Kasumi-1 (cell line): ENCODE results near the gene CD68.
"Not testable (repeated sequence)": the region's sequence is repeated elsewhere in the genome, so short reads cannot be mapped to it uniquely, and the experiment has no call there.

ENCODE experiments used
- DNase-seq, 2 experiments: peaks; one replicate each; lab custom pipeline; 2025; lab: John Stamatoyannopoulos, UW

Gene CD68

DNA sequence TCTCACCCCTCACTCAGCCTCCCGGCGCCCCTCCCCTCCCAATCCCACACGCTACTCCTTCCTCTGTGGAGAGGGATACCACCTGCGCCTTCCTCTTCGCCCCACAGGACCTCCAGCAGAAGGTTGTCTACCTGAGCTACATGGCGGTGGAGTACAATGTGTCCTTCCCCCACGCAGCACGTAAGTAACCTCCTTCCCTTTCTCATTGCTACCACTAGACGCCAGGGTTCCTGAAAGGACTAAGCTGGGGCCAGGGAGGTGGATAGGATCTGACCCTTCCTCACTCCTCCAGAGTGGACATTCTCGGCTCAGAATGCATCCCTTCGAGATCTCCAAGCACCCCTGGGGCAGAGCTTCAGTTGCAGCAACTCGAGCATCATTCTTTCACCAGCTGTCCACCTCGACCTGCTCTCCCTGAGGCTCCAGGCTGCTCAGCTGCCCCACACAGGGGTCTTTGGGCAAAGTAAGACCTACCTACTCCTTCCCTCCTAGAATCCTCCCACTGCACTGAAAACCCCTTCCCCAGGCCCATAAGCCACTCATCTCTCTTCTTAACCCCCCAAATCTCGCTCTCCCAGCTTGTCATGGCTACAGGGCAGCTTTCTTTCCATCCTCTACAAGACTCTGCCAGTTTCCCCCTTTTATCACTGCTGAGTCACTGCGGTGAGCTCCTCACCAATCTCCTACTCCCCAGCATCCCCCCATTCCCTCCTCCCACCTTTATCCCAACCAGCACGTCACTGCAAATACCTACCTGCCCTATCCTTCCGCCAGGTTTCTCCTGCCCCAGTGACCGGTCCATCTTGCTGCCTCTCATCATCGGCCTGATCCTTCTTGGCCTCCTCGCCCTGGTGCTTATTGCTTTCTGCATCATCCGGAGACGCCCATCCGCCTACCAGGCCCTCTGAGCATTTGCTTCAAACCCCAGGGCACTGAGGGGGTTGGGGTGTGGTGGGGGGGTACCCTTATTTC lies 1.5 kb downstream of the CD68 start:
- no peak for DNase-seq

DNA sequence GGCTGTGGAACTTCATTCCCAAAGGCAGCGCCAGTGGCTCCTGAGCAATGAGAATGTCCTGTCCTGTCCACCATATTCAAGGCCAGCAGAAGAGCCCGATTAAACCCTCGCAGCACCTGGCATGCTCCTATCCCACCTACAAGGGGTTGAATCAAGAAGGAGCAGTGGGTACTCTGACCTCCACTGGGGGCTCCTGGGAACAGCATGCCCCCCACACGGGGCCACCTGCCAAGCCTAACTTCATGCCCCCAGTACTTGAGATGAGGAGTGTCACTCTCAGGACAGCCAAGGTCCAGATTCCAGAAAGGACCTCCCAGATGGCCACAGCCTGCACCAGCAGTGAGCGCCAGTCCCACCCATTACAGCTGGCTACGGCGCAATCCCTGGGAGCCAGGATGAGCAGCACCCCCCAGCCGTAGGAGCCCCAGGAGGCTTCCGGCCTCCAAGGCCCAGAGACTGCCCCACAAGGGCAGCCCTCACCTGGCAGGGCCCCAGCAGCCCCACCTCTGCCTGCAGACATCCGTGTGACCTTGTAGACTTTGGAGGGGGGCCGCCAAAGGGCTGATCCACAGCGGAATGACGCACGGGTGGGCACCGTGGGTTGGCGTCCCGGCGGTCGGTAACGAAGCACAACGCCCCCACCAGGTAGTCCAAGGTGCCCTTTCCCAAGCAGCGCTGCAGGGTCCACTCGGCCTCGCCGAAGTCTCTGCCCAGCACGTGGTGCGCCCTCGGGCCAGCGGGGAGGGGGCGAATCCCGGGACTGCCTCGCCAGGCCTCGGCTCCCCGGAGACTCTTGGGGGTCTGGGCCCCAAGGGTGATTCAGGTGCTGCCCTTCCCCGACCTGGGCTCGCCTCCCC lies 3.2 kb downstream of the CD68 start:
- DNase-seq: no peak

DNA sequence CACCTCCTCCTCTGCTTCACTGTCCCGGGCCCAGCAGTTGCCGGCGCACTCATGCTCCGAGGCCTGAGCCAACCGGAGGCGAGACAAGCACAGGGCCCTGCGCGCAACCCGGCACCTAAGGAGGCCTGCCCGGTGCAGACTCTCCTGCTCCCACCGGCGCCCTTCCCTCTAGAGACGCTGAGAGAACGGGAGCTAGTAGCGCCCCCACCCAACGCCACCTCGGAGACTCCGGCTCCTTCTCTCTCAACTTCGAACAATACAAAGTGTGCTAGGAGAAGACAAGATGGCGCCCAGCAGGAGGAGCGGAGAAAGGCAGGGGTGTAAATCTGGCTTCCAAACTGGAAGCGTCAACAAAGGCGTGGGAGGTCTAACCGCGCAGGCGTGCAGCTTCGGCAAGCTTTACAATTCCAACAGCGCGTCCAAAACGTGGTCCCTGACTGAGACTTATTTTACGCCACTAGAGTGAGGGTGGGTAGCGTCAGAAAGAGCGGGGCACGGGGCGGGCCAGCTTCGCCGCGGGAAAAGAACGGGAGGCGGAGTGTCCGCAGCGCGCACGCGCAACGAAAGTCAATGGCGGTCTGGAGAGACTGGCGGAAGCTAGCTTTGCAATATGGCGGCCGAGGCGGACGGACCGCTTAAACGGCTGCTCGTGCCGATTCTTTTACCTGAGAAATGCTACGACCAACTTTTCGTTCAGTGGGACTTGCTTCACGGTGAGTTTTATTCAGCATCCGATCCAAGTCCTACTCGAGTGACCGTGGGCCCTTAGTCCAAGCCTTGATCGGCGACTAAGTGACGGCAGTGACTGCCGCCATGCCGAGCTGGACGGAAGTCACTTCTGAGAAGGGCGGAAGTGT lies 4.0 kb downstream of the CD68 start, which contains the start of gene MPDU1:
TSS of gene MPDU1 (plus strand) at position 600 of the 857 bp plus-strand sequence. CDS start at position 611, 11 bp downstream.
- peak; percentile 80 to 88 for DNase-seq

DNA sequence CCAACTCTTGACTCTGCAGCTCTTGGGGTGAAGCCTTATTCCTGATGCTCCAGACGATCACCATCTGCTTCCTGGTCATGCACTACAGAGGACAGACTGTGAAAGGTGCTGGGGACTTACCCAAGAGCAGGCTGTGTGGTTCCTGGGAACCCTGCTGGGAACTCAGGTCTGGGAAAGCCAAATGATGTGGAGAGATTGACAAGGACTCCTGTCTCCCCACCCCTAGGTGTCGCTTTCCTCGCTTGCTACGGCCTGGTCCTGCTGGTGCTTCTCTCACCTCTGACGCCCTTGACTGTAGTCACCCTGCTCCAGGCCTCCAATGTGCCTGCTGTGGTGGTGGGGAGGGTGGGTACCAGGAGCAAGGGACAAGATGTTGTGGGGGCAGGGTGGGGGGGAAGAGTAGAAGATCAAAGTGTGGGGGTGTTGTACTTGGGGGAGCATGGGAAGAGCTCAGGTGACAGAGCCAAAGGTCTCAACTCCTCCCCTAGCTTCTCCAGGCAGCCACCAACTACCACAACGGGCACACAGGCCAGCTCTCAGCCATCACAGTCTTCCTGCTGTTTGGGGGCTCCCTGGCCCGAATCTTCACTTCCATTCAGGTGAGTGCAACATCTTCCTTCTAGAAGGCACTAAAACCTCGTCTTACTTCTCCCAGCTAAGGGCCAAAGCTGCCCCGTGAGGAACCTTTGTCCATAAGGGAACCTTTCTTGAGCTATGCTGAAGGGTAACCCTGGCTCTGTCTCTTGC lies 7.4 kb downstream of the CD68 start:
- DNase-seq: peak; percentile 57

DNA sequence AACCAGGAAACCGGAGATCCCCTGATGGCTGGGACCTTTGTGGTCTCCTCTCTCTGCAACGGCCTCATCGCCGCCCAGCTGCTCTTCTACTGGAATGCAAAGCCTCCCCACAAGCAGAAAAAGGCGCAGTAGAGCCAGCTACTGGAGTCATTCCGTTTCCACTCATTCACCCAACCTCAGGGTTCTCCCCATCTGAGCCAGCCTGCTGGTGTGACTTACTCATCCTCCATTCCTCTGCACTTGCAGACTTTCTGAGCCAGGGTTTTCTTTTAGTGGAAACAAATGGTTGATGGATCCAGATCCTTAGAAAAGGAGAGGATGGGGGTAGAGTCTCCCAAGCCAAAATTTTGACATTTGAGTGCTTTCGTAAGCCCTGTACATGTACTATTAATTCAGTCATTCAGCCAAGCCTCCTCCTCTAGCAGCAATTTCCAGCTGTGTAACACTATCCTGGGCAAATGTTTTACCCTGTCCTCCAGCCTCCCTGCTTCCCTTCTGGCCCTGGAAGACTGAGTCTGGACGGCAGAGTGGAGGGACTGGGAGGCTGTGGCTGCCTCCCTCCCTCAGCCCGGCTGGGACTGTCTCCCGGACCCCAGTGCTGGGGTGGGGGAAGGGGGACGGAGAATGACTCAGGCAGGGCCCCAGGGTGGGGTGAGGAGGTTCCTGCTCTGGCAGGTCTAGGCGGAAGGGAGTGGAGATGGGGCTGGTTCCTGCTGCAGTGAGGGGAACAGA lies 8.1 kb downstream of the CD68 start:
- peak; percentile 49 to 59 for DNase-seq

DNA sequence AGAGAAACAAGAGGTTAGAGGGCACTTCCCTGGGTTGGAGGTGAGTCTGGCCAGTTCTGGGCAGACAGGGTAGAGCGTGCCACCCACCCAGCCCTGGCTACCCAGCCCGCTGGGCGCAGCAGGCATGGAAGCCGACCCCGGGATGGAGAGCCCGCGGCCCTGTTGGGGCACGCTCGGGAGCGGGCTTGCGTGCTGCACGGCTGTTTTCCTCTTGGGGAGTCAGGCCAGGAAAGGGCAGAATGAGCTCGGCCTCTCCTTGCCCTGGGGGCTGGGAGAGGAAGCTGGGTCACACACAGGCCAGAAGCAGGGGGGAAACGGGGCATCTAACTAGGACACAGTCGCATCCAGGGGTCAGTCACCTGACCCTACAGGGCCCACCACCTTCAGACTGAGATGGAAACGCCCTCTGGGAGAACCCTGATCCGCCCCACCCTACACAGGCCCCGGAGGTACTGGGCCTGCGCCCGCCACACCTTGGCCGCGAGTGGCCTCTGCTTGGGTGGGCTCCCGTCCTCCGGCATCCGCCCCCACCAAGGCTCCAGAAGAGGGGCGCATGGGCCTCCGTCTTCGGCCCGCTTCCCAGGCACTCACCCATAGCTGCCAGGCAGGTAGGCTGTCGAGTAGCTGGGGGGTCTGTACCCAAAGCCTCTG lies 9.2 kb downstream of the CD68 start:
- no peak for DNase-seq

DNA sequence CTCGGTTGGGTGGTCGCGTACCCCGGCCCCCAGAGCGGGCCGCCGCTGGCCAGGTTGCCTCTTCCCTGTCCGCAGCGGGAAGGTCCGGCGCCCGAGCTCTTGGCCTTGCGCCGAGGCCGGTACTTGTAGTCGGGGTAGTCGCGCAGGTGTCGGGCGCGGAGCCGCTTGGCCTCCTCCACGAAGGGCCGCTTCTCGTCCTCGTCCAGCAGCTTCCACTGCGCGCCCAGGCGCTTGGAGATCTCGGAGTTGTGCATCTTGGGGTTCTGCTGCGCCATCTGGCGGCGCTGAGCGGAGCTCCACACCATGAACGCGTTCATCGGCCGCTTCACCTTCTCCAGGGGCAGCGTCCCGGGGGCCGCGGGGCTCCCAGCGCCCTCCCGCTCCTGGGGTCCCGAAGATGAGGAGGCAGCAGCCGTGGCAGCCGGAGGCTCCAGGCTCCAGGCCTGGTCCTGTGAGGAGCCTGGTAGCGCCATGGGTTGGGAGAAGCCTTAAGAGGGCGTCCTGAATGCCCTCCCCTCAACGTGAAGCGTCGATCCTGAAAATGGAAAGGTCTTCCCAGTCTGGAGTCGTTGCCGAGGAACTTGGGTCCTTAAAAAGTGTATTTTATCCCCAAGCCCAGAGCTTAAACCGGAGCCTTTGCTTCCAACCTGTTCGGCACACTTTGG lies 9.9 kb downstream of the CD68 start:
- peak; percentile 44 to 51 for DNase-seq

DNA sequence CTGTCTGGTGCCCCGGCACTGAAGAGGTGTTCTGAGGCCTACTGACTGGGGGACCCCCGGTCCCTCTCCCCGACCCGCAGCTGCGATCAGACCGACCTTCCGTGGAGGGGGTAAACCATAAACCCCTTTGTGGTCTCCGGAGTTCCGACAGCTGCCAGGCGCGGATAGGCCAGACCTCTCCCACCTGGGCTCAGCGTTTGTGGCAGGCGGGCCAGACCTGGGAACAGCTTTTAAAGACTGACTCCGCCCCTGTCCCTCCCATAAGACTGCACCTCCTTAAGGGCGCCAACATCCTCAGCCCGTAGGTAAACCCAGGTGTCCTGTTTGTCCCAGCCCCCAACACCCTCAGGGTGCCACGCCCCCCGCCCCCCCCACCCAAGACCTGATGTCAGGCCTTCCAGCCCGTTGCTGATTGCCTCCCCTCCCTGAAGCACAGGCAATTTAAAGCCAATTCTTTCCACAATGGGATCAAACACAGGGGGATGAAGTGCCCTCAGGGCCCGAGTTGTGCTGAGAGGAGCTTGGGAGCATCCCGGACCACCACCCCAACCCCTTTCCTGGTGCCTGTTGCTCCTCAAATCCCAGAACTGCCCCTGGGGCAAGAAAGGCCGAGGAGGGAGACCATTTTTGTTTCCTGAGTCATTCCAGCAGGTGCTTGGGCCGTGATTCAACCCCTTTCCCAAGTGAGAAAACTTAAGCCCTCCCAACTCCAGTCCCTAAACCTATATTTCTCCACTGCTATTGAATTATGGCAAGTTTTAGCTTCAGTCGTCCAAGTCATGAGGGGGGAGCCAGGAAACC lies 10.7 kb downstream of the CD68 start, which contains the start of gene SOX15:
TSS of gene SOX15 (minus strand) at position 204 of the 801 bp plus-strand sequence. CDS start 418 bp downstream, outside the sequence.
- no peak for DNase-seq

DNA sequence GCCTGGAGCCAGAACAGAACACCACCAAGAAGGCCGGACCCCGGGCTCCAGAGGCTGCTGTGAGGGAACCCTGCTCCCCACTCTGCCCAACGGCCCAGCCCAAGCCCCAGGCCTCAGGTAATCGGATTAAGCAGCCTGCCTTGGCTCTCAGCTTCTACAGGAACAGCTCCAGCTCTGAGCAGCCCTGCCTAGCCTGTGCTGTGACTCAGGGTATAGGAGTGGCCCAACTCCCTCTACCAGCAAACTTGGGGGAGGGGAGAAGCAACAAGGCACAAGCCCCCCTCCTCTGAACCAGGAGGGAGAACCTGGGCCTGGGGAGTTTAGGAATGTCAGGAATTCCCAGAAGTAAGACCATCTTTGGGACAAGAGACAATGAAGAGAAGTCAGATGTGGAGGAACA lies 11.3 kb downstream of the CD68 start:
- DNase-seq: no peak

DNA sequence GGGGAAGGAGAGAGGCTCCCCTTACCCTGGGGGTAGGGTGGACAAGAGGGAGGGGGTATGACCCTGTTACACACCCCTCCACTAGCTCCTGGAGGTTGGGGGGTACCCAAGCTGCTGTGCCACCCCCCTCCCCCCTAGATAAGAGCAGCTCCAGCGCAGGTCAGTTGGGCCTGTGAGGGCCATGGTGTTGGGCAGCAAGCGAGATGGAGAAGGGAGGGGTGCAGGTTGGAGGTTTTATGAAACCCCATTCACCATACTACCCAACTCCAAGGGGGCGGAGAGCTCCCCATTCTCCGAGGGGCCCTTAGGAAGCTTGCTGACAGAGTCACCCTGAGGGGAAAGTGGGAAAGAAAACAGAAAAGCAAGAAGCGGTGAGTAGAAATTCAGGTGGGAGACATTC lies 12.2 kb downstream of the CD68 start:
- DNase-seq: no peak

DNA sequence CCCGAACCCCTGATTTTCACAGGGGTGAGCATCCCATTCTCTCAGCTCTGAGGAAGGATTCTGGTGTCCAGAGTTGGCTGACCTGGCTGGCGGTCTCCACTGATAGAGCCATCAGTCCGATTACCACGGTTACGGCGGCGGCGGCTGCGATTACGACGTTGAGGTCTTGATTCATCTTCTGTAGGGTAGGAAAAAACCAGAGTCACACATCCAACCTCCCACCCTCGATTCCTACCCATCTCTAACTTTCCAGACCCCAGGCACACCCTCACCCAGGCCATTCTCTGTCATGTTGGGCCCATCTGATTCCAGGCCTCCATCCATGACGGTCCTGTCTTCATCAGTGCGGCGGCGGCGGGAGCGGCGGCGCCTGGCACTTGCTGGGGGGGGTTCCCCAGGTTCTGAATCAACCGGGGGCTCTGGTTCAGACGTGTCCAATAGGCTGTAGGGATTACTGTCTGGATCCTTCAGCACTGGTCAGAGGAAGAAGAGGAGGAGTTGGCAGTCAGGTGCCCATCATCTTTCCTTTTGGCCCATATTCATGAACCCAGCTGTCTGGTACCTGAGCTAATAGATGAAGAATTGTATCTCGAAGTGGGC lies 13.1 kb downstream of the CD68 start:
- no peak for DNase-seq

DNA sequence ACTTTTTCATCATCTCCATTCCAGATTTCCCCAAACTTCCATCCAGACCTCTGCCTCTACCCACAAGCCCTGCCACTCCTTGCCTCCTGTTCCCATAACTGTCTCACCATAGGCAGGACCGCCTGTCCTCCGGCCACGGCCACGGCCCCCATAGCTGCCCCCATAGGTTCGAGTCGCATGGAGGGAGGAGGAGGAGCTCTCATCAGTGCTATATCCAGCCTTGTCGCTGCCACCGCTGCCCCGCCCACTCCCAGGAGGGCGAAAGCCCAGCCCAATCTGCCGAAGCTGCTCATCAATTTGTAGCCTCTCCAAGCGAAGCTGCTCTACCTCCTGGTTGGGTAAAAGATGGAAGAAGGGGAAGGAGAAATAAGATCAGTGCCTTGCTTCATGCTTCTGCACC lies 13.9 kb downstream of the CD68 start:
- no peak for DNase-seq

DNA sequence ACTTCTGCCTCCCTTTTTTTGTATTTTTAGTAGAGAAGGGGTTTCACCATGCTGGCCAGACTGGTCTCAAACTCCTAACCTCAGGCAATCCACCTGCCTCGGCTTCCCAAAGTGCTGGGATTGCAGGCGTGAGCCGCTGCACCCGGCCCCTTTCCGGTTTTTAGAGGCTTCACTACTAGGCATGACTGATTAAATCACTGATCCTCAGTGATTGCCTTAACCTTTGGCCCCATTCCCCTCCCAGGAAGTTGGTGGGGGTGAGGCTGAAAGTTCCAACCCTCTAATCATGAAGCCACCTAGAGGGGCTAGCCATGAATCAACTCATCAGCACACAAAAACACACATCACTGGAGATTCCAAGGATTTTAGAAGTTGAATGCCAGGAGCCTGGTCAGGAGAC lies 18.1 kb downstream of the CD68 start:
- DNase-seq: not testable (repeated sequence)

DNA sequence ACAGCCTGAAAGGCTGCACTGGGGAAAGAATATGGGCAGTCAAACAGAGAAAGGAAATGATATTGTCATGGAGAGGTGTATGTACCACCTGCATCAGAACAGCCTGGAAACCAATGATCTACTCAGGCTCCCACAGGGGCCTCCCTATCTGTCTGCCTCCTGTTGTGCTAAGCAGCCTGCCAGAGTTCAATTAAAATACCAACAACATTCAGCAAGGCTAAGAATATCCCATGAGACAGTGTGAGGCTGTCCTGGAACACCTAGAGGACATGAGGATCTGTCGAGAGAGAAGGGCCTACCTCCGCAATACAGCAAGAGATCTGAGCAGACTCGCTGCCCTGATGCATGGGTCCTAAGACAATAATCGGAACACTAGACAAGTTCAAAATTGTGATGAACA lies 26.8 kb downstream of the CD68 start:
- no peak for DNase-seq

DNA sequence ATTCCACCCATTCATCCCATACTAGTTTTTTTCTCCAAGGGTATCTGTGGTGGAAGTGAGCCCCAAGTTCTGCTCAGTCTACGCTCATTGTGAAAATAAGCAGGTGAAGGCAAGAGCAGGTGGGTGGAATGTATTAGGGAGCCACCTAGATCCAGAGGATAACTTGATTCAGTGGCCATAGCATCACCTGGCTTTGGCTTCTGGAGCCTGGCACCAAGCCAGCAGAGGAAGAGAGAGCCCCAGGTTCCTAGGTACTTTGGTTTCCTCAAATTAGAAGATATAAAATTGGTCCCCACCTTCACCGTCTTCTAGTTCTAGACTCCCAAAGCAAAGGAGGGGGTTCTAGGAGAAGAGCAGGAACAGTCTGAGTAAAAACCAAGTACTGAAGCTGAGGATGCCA lies 31.2 kb downstream of the CD68 start:
- DNase-seq: no peak

DNA sequence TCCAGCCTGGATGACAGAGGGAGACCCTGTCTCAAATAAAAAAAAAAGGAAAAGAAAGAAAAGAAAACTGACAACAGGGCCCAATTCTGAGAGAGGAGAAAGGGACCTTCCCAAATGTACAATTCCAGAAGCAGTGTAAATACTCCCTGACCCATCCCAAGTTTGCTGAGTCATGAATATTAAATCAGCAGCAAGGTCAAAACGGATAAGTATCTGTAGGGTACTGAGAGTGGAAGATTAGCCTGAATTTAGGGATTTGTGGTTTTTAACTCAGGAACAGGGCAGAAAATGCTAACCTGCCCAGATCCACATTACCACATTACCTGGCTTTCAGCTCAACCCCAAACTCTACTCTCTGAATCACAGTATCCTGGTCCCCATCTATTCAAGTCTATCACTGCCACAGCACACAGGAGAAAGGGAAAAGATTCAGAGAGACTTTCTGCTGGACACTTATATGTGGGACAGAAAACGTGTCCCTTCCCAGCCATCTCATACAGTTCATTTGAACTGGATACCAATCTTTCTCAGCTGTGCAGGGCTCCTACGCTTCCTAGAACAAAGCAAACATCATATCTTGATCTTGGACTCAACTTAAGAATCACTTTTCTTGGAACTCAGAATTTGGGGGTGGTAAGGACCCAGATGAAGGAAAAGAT lies 32.3 kb downstream of the CD68 start:
- DNase-seq: no peak

DNA sequence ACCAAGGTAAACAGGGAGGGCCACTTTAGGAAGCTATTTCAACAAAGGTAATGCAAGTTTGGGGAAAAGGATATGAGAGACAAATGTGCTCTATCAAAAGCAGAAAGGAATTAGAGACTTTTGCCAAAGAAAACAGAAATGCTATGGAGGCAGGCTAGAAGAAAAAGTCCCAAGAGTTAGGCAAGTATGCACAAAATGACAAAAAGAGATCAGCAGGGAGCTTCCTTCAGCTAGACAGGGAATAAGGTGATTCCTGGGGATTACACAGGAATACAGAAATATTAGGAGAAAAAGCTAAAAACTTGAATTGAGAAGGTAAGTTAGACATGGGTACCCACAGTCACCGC lies 32.8 kb downstream of the CD68 start:
- no peak for DNase-seq
